HFFc6 (cell line): Measurements from ENCODE around the gene SPATS2L. TPM values are rescaled to one million over a fixed set of nuclear protein-coding genes. Genes with fewer than 3 reads are reported as not detected.
A peak's percentile ranks its signal among the peaks of the same experiment; 100 is the strongest.

Experiments used
- DNase-seq: peaks from one replicate; pipeline ENCODE4 v3.0.0-alpha.2; 2018
- H3K27ac Mint-ChIP-seq: 2 replicates; pipeline ENCODE4 v1.8.0; 2020; ENCODE audit warnings: mild to moderate bottlenecking, mixed read lengths
- H3K27me3 Mint-ChIP-seq: 2 replicates; pipeline ENCODE4 v1.8.0; 2021; ENCODE audit warnings: mild to moderate bottlenecking, moderate library complexity, mixed read lengths; ENCODE audit not compliant: insufficient read depth
- H3K36me3 Mint-ChIP-seq: 2 replicates; pipeline ENCODE4 v1.8.0; 2021; ENCODE audit warnings: low read depth, mixed read lengths
- H3K4me1 Mint-ChIP-seq: 2 replicates; pipeline ENCODE4 v1.8.0; 2020; ENCODE audit warnings: low read depth, mixed read lengths
- H3K4me3 Mint-ChIP-seq: 2 replicates; pipeline ENCODE4 v1.8.0; 2020; ENCODE audit warnings: mild to moderate bottlenecking, moderate library complexity, mixed read lengths
- H3K9me3 Mint-ChIP-seq: 2 replicates; pipeline ENCODE4 v1.8.0; 2020; ENCODE audit warnings: mild to moderate bottlenecking, mixed read lengths
- CTCF ChIP-seq: fragments of 200-600 bp; sonication (generic); IDR thresholded peaks from 2 replicates; pipeline ENCODE4 v1.5.0; 2021; ENCODE audit warnings: antibody characterized with exemption, mild to moderate bottlenecking
- total RNA-seq, 6 experiments: library from RNA; stranded (reverse); fragmentation: NEBNext Ultra II Directional; extraction: Animal tissue kit (Norgen Biotek cat#: 25700); gene quantifications; 2 replicates in 1 of 6; 3 replicates in 5 of 6; pipeline ENCODE4 v1.2.3, GENCODE V29; 2021

The SPATS2L gene
- total RNA-seq, 6 experiments from 2014 or later = 146 to 205 (median 198) TPM

GRCh38 chr2:200425026-200425821, 118.7 kb downstream of the SPATS2L start:
- no peak overlapping the region for H3K27ac Mint-ChIP-seq
- H3K27me3 Mint-ChIP-seq = no peaks in the 10 kb centered on the region; the same call in 1 of the 2 replicates
- H3K4me3 Mint-ChIP-seq = no peak overlapping the region
- H3K4me1 Mint-ChIP-seq = peaks cover 38% of the 10 kb centered on the region
- no peaks in the 10 kb centered on the region for H3K9me3 Mint-ChIP-seq
- peaks cover 33% of the 10 kb centered on the region for H3K36me3 Mint-ChIP-seq
- TF ChIP-seq CTCF = no peak
- no peak for DNase-seq

- Mint-ChIP-seq H3K27me3 (no peaks in the 10 kb centered on the region; the same call in 1 of the 2 replicates), H3K4me3 (no peak overlapping the region), H3K9me3 (no peaks in the 10 kb centered on the region), H3K36me3 (peaks cover 22% of the 10 kb centered on the region), H3K27ac (no peak overlapping the region), H3K4me1 (peaks cover 37% of the 10 kb centered on the region)
- TF ChIP-seq CTCF = no peak
- DNase-seq = no peak
These were observed 120.3 kb downstream of the SPATS2L start for GRCh38 chr2:200426754-200427153.

- Mint-ChIP-seq H3K27me3 (peaks cover 2% of the 10 kb centered on the region; the same call in 1 of the 2 replicates), H3K36me3 (peaks cover 25% of the 10 kb centered on the region)
These were observed 122.6 kb downstream of the SPATS2L start for GRCh38 chr2:200428961-200429665.

GRCh38 chr2:200430017-200430416, 123.5 kb downstream of the SPATS2L start:
- Mint-ChIP-seq H3K4me3 (no peak overlapping the region), H3K27ac (no peak overlapping the region), H3K9me3 (no peaks in the 10 kb centered on the region), H3K36me3 (peaks cover 29% of the 10 kb centered on the region), H3K4me1 (peaks cover 48% of the 10 kb centered on the region), H3K27me3 (peaks cover 2% of the 10 kb centered on the region; the same call in 1 of the 2 replicates)
- no peak for DNase-seq
- no peak for TF ChIP-seq CTCF

More at GRCh38 chr2:200428961-200429665, 122.6 kb downstream of the SPATS2L start:
- no peak for DNase-seq
- Mint-ChIP-seq H3K27ac (no peak overlapping the region), H3K4me3 (no peak overlapping the region), H3K9me3 (no peaks in the 10 kb centered on the region), H3K4me1 (peaks cover 39% of the 10 kb centered on the region)
- TF ChIP-seq CTCF = no peak

- Mint-ChIP-seq H3K4me1 (peaks cover 64% of the 10 kb centered on the region), H3K9me3 (no peaks in the 10 kb centered on the region), H3K36me3 (peaks cover 37% of the 10 kb centered on the region), H3K27ac (peak overlapping the region; percentile 73), H3K4me3 (peak overlapping the region; percentile 30), H3K27me3 (peaks cover 2% of the 10 kb centered on the region)
- no peak for TF ChIP-seq CTCF
- DNase-seq = peak; percentile 31
These were observed 125.7 kb downstream of the SPATS2L start for GRCh38 chr2:200431996-200432705.
